ENCODE measurements around the gene PSTPIP2. TPM values are rescaled to one million over a fixed set of nuclear protein-coding genes. Genes with fewer than 3 reads are reported as not detected.

Gene PSTPIP2
- total RNA-seq, 2 experiments from 2014 or later: 5.9 to 6.0 TPM

DNA sequence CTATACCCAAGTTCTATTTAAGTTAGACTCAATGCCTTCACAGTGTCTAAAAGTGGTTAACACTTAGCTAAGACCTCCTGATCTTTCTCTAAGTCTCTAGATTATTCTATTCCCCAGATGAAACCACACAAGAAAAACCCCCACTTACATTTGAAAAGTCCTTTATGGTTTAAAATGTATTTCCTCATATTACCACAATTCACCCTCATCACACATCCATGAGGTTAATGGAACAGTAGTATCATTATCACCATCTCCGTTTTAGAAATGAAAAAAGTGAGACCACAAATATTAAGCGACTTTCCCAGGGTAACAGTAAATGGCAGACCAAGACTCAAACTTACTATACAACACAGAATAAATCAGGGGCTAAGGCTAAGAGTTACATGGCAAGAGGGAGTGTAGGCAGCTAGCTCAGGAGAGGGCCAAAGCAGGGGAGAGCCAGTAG, 133.5 kb downstream of the PSTPIP2 start:
- ATAC-seq (ENCODE audit: poor library complexity): peak; percentile 54
- Histone ChIP-seq H3K36me3 (ENCODE audit: insufficient read depth, low read length) (peaks cover 65% of the 10 kb centered on the region), H3K9me3 (ENCODE audit: control insufficient read depth in 1 of 2, insufficient read depth in 1 of 2, low read length in 2 of 2) (no peaks in the 10 kb centered on the region), H3K4me1 (ENCODE audit: insufficient read depth, low read length) (peaks cover 11% of the 10 kb centered on the region), H3K4me3 (ENCODE audit: low read length) (no peak overlapping the region), H3K27ac (ENCODE audit: low read depth in 1 of 2, low read length in 2 of 2) (no peak overlapping the region), H3K27me3 (ENCODE audit: control insufficient read depth in 1 of 2, insufficient read depth in 2 of 2, low read length in 2 of 2) (no peaks in the 10 kb centered on the region)
- H3K27ac Mint-ChIP-seq: peak overlapping the region; percentile 18
- CTCF ChIA-PET: interaction anchor here (2.2 kb wide), 1 partner anchor 36 kb away, joined by 7 read pairs; no protein-coding TSS in a partner anchor
- TF ChIP-seq, protein P1, sequence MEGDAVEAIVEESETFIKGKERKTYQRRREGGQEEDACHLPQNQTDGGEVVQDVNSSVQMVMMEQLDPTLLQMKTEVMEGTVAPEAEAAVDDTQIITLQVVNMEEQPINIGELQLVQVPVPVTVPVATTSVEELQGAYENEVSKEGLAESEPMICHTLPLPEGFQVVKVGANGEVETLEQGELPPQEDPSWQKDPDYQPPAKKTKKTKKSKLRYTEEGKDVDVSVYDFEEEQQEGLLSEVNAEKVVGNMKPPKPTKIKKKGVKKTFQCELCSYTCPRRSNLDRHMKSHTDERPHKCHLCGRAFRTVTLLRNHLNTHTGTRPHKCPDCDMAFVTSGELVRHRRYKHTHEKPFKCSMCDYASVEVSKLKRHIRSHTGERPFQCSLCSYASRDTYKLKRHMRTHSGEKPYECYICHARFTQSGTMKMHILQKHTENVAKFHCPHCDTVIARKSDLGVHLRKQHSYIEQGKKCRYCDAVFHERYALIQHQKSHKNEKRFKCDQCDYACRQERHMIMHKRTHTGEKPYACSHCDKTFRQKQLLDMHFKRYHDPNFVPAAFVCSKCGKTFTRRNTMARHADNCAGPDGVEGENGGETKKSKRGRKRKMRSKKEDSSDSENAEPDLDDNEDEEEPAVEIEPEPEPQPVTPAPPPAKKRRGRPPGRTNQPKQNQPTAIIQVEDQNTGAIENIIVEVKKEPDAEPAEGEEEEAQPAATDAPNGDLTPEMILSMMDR (IDR thresholded peaks at IDR 0.05): no peak
- no peaks in the 10 kb centered on the region for H3K27me3 Mint-ChIP-seq
- H3K4me3 Mint-ChIP-seq: no peak overlapping the region
- POLR2A ChIA-PET: no interaction called here
- peak in 3 of 14 experiments; percentile 43 to 69 (median 68) for DNase-seq
- intact Hi-C loops (cut with DNase I, micrococcal nuclease): no loop called here
- no peaks in the 10 kb centered on the region for H3K9me3 Mint-ChIP-seq
- peaks cover 83% of the 10 kb centered on the region for H3K36me3 Mint-ChIP-seq (ENCODE audit: low read depth)
- H3K4me1 Mint-ChIP-seq (ENCODE audit: low read depth): peaks cover 7% of the 10 kb centered on the region

DNA sequence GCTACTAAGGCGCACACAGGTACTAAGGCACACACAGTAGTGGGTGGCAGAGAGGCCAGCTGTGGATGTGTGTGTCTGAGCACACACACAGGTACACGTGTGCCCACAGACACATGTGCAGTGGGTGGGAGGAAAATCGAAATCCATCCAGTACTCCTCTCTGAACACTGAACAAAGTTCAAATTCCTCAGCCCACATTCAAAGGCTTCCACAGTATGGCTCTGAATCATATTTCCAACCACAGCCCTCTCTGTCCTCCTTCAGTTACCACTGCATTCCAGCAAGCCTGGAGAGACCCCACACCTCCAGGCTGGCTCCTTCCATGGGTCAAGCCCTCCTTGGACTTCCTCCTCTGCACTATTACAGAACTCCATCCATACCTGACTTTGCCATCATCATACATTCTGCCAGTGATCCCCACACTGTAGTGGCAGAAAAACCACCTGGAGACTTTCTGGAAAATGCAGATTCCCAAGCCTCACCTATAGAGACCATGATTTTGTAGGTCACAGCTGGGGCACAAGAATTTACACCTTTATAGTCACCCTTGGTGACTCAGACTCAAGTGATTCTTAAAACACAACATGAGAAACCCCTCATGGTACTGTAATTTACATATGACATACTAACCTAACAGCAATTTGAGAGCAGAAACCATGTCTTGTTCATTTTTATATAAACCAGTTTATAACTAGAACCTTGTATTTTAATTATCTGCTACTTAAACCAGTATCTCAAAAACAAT, 136.3 kb downstream of the PSTPIP2 start:
- no peak for DNase-seq
- Mint-ChIP-seq H3K27ac (no peak overlapping the region), H3K36me3 (ENCODE audit: low read depth) (peaks cover 82% of the 10 kb centered on the region), H3K27me3 (no peaks in the 10 kb centered on the region), H3K4me3 (no peak overlapping the region), H3K4me1 (ENCODE audit: low read depth) (peaks cover 7% of the 10 kb centered on the region), H3K9me3 (no peaks in the 10 kb centered on the region)
- Histone ChIP-seq H3K36me3 (ENCODE audit: insufficient read depth, low read length) (peaks cover 61% of the 10 kb centered on the region), H3K27ac (ENCODE audit: low read depth in 1 of 2, low read length in 2 of 2) (no peak overlapping the region), H3K4me1 (ENCODE audit: insufficient read depth, low read length) (peaks cover 11% of the 10 kb centered on the region), H3K9me3 (ENCODE audit: control insufficient read depth in 1 of 2, insufficient read depth in 1 of 2, low read length in 2 of 2) (no peaks in the 10 kb centered on the region), H3K27me3 (ENCODE audit: control insufficient read depth in 1 of 2, insufficient read depth in 2 of 2, low read length in 2 of 2) (no peaks in the 10 kb centered on the region), H3K4me3 (ENCODE audit: low read length) (no peak overlapping the region)
- POLR2A ChIA-PET: no interaction called here
- ATAC-seq (ENCODE audit: poor library complexity): no peak
- CTCF ChIA-PET: no interaction called here
- intact Hi-C loops (cut with DNase I, micrococcal nuclease): no loop called here
- TF ChIP-seq, protein P1 (IDR thresholded peaks at IDR 0.05): no peak

Other genes with a start within 250 kb of the PSTPIP2 start
- not detected for gene SIGLEC15, start 246.6 kb downstream of the PSTPIP2 start, total RNA-seq
- gene EPG5, start 104.9 kb downstream of the PSTPIP2 start, total RNA-seq: 10 to 100 TPM; 25.3 to 26.9 TPM
- 100 to 1,000 TPM; 205 to 206 TPM for gene ATP5F1A, start 26.0 kb upstream of the PSTPIP2 start, total RNA-seq
- 10 to 100 TPM in 1 of 2 experiments, 1 to 10 TPM in 1; 8.8 to 10.8 TPM for gene HAUS1, start 32.1 kb upstream of the PSTPIP2 start, total RNA-seq